ENCODE measurements around the gene MAP3K20. TPM values are rescaled to one million over a fixed set of nuclear protein-coding genes. Genes with fewer than 3 reads are reported as not detected.

Gene MAP3K20
- total RNA-seq, 1 donor = 68.2 TPM

DNA sequence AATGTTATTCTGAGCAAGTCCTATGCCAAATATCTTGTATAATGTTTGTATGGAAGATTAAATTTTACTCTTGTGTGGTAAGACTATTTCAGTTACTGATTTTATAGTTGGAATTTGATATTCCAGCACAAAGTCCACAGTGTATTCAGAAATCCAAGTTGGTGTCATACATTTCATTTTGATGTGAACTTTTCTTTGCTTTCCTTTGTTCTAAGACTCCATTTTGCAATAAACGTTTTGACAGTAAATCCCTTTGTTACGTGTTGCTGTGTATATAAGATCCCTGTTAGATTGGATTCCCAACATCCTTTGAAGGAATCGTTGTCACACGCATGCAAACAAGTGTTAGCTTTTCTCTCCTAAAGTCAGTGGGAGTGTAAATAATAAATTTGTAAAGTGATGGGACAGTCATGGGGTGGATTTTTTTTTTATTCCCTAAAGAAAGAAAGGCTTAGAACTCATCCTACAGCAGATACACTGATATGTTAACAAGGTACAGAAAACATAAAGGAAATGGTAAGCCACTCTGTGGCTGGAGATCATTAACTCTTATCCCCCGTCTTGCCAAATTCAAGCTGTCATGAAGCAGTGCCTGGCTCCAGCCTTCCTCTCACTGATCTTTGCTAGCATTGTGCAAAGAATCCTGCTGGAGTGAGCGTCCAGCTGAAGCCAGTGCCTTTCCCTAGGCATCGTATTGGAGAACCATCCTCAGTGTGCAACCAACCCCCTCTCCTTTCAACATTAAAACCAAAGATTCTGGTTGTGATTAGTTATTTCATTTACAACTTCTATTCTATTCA, 151.5 kb downstream of the MAP3K20 start:
- TF ChIP-seq, protein P1, sequence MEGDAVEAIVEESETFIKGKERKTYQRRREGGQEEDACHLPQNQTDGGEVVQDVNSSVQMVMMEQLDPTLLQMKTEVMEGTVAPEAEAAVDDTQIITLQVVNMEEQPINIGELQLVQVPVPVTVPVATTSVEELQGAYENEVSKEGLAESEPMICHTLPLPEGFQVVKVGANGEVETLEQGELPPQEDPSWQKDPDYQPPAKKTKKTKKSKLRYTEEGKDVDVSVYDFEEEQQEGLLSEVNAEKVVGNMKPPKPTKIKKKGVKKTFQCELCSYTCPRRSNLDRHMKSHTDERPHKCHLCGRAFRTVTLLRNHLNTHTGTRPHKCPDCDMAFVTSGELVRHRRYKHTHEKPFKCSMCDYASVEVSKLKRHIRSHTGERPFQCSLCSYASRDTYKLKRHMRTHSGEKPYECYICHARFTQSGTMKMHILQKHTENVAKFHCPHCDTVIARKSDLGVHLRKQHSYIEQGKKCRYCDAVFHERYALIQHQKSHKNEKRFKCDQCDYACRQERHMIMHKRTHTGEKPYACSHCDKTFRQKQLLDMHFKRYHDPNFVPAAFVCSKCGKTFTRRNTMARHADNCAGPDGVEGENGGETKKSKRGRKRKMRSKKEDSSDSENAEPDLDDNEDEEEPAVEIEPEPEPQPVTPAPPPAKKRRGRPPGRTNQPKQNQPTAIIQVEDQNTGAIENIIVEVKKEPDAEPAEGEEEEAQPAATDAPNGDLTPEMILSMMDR (IDR thresholded peaks at IDR 0.05; ENCODE audit: insufficient read depth, low read length) = no peak
- no peak overlapping the region for H3K4me3 ChIP-seq (ENCODE audit: low read depth, low read length)
- DNase-seq (ENCODE audit: low read depth) = no peak

DNA sequence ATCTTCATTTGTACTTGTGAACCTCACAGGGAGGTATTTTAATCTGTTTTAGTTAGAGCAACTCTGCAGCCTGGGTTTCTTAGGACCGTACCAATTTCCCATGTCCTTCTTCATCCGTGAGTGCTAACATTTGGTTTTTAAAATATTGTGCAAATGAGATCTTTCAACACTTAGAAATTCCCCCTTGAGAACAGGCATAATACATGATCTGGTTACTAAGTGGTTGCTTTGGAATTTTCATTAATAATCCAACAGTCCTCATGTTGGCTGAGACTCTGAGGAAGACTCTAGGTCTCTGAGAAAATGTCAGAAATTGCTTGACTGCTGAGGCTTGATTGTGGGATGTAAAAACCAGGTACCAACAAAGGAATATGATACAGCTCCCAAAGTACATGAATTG, 153.4 kb downstream of the MAP3K20 start:
- no peak for DNase-seq (ENCODE audit: low read depth)
- no peak overlapping the region for H3K4me3 ChIP-seq (ENCODE audit: low read depth, low read length)
- TF ChIP-seq, protein P1 (IDR thresholded peaks at IDR 0.05; ENCODE audit: insufficient read depth, low read length) = no peak

DNA sequence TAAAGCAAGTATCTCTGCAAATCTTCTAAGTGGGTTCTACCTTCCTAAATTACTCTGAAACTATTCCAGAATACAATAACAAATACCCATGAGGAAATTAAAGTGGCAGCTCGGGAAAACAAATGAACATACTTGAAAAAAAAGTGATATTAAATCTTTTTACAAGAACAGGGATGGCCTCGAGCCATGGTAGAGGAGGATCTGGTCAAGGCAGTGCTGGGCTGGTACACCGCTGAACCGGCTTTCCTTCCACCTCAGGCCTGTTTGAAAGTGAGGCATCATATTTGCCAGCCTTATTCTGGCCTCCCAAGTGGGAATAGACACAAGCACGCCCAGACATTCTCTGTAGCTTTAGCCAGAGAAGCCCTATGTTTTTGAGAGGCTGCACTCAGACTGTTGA, 154.5 kb downstream of the MAP3K20 start:
- TF ChIP-seq, protein P1 (IDR thresholded peaks at IDR 0.05; ENCODE audit: insufficient read depth, low read length) = no peak
- no peak overlapping the region for H3K4me3 ChIP-seq (ENCODE audit: low read depth, low read length)
- DNase-seq (ENCODE audit: low read depth) = no peak

DNA sequence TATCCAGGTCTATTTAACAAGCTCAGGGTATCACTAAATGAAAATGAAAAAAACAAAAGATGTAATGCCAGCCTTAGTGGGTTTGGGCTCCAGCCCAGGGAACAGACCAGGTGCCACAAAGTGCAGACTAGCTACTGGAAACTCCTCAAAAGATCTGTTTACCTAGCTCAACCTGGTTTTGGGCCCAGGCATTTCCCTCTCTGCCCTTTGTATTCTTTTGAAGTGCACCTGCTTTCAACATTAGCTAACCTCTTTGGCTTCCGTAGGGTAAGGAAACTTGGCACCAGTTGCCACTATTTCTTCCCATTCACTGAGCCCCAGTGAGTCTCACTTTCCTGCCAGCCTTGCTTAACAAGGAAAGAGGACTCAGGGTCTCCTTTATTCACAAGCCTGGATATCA, 155.4 kb downstream of the MAP3K20 start:
- no peak overlapping the region for H3K4me3 ChIP-seq (ENCODE audit: low read depth, low read length)
- DNase-seq (ENCODE audit: low read depth) = no peak
- TF ChIP-seq, protein P1 (IDR thresholded peaks at IDR 0.05; ENCODE audit: insufficient read depth, low read length) = no peak

DNA sequence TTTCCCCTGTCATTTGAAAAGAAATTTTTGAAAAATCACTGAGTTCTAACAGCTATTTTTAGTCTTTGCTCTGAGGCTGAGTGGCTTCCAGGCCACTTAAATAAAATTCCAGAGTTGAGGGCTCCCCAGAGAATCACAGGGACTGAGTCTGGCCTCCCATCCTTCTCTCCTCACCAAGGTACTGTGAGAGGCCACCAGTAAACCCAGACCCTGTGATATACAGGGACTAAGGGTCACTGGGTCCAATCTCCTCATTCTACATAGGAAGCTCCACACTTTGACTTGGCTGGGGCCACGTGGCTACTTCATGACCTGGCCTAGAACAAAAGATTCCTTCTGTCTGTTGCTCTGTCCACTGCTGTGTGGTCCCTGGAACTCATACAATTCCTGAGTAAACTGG, 155.8 kb downstream of the MAP3K20 start:
- TF ChIP-seq, protein P1 (IDR thresholded peaks at IDR 0.05; ENCODE audit: insufficient read depth, low read length) = no peak
- DNase-seq (ENCODE audit: low read depth) = no peak
- no peak overlapping the region for H3K4me3 ChIP-seq (ENCODE audit: low read depth, low read length)

DNA sequence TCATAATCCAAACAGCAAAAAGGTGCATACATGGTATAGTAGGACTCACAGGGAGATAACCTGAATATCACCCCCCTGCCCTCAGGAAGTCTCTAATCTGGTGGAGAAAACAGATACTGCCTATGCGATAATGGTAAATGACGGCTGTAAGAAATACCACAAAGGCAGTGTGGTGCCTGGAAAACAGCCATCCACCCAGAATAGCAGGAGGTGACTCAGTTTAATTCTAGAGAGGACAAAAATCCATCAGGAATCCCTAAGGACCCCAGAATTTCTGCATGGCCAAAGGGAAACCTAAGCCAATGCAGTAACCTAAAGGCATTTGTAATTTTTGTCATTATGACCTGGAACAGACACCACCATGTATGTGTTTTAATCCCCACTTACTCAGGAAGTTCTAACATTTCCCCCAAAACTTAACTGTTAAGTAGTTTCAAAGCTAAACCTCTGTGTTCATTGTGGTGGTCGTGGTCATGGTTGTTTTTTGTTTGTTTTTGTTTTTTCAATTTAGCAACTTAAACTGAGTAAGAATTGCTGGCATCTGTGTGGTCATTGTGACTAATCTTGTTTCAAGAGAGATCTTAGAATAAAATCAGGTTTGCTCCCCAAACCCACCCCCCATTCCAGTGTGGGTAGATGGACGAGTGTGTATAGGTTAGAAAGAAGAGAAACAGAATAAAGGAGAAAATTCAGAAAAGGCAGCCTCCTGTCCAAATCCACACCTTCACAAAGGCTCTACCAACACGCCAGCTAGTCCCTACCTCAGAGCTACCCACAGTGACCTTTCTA, 157.5 kb downstream of the MAP3K20 start:
- DNase-seq (ENCODE audit: low read depth) = peak; percentile 5

More for the DNA sequence above, 157.5 kb downstream of the MAP3K20 start:
- no peak overlapping the region for H3K4me3 ChIP-seq (ENCODE audit: low read depth, low read length)
- TF ChIP-seq, protein P1 (IDR thresholded peaks at IDR 0.05; ENCODE audit: insufficient read depth, low read length) = no peak

Measured in fibroblast of the aortic adventitia (primary cell).